Astrocyte (in vitro differentiated cells and primary cell): ENCODE measurements around the gene PPP2R2B. TPM values are rescaled to one million over a fixed set of nuclear protein-coding genes. Genes with fewer than 3 reads are reported as not detected.

Source experiments
- DNase-seq: peaks from one replicate; pipeline ENCODE4 v3.0.0-alpha.2; 2010; ENCODE audit warnings: low read depth
- FAIRE-seq: peaks from 2 replicates; lab custom pipeline; 2011; peaks lifted over from hg19 to GRCh38; lab: Jason Lieb, UNC
- H2AFZ ChIP-seq: 2 replicates; pipeline ENCODE4 v1.6.0; 2012; ENCODE audit warnings: low read depth, low read length, inconsistent platforms
- H3K27ac ChIP-seq: 2 replicates; pipeline ENCODE4 v1.5.1; 2011; ENCODE audit warnings: low read depth, low read length, inconsistent platforms
- H3K27me3 ChIP-seq: 2 replicates; pipeline ENCODE4 v1.6.0; 2011; ENCODE audit warnings: low read length, inconsistent platforms; ENCODE audit not compliant: insufficient read depth
- H3K36me3 ChIP-seq: 2 replicates; pipeline ENCODE4 v1.5.1; 2011; ENCODE audit warnings: low read length, inconsistent platforms; ENCODE audit not compliant: insufficient read depth
- H3K4me1 ChIP-seq: 2 replicates; pipeline ENCODE4 v1.5.1; 2011; ENCODE audit warnings: low read length, inconsistent platforms; ENCODE audit not compliant: insufficient read depth
- H3K4me2 ChIP-seq: 2 replicates; pipeline ENCODE4 v1.6.0; 2012; ENCODE audit warnings: low read length, inconsistent platforms
- H3K4me3 ChIP-seq: 2 replicates; pipeline ENCODE4 v1.5.1; 2011; ENCODE audit warnings: low read depth, mild to moderate bottlenecking, low read length, inconsistent platforms; ENCODE audit not compliant: insufficient read depth
- H3K79me2 ChIP-seq: 2 replicates; pipeline ENCODE4 v1.6.0; 2012; ENCODE audit warnings: mild to moderate bottlenecking, low read length, inconsistent platforms; ENCODE audit not compliant: insufficient read depth
- H3K9ac ChIP-seq: 2 replicates; pipeline ENCODE4 v1.6.0; 2012; ENCODE audit warnings: mild to moderate bottlenecking, low read length, inconsistent platforms
- H3K9me3 ChIP-seq: 2 replicates; pipeline ENCODE4 v1.5.1; 2012; ENCODE audit warnings: low read depth, mild to moderate bottlenecking, low read length, inconsistent platforms; ENCODE audit not compliant: insufficient read depth
- H4K20me1 ChIP-seq: 2 replicates; pipeline ENCODE4 v1.6.0; 2012; ENCODE audit warnings: low read length, inconsistent platforms; ENCODE audit not compliant: insufficient read depth
- H3K27ac Mint-ChIP-seq: one replicate; pipeline ENCODE4 v1.8.0; 2021; ENCODE audit warnings: mild to moderate bottlenecking, mixed read lengths; ENCODE audit not compliant: unreplicated experiment
- H3K27me3 Mint-ChIP-seq: one replicate; pipeline ENCODE4 v1.8.0; 2021; ENCODE audit warnings: low read depth, mixed read lengths; ENCODE audit not compliant: unreplicated experiment
- H3K36me3 Mint-ChIP-seq: one replicate; pipeline ENCODE4 v1.8.0; 2021; ENCODE audit warnings: low read depth, mixed read lengths; ENCODE audit not compliant: unreplicated experiment
- H3K4me1 Mint-ChIP-seq: one replicate; pipeline ENCODE4 v1.8.0; 2021; ENCODE audit warnings: low read depth, mixed read lengths; ENCODE audit not compliant: unreplicated experiment
- H3K4me3 Mint-ChIP-seq: one replicate; pipeline ENCODE4 v1.8.0; 2021; ENCODE audit warnings: mild to moderate bottlenecking, moderate library complexity, mixed read lengths; ENCODE audit not compliant: unreplicated experiment
- H3K9me3 Mint-ChIP-seq: one replicate; pipeline ENCODE4 v1.8.0; 2021; ENCODE audit warnings: mild to moderate bottlenecking, mixed read lengths; ENCODE audit not compliant: unreplicated experiment
- EZH2 ChIP-seq: IDR thresholded peaks from 2 replicates; pipeline ENCODE4 v1.6.1; 2012; ENCODE audit warnings: mild to moderate bottlenecking, low read length, inconsistent platforms; ENCODE audit not compliant: insufficient read depth
- total RNA-seq: library from RNA; stranded (reverse); gene quantifications from 2 replicates; pipeline ENCODE4 v1.2.1, GENCODE V29; 2021
- TF ChIP-seq, protein P1 (sequence below): IDR thresholded peaks from 2 replicates; pipeline ENCODE4 v1.5.1; 2011; ENCODE audit warnings: low read depth, mild to moderate bottlenecking, inconsistent platforms, low read length, moderate library complexity; ENCODE audit not compliant: insufficient read depth

Gene PPP2R2B
- total RNA-seq, 1 donor from 2014 or later: 5.2 TPM

DNA sequence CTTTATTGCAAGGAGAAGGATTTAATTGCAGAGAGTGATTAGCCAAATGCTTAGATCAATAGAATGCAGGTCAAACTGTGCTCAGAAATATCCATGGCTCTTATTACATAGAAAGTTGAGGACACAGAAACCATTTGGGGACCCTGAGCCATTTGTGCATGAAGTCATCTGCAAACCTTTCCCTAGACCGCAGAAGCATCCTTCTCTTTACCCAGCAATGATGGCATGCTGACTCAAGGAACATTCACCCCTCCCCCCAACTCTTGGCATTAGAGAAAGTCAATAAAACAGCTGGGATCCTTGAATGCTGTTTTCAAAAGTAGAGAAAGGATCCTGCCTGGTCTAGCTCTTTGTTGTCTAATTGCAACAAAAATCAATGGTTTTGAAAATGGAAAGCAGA, 73.5 kb downstream of the PPP2R2B start:
- peaks cover 6% of the 10 kb centered on the region for H3K4me1 Mint-ChIP-seq
- TF ChIP-seq EZH2: no peak
- TF ChIP-seq, protein P1, sequence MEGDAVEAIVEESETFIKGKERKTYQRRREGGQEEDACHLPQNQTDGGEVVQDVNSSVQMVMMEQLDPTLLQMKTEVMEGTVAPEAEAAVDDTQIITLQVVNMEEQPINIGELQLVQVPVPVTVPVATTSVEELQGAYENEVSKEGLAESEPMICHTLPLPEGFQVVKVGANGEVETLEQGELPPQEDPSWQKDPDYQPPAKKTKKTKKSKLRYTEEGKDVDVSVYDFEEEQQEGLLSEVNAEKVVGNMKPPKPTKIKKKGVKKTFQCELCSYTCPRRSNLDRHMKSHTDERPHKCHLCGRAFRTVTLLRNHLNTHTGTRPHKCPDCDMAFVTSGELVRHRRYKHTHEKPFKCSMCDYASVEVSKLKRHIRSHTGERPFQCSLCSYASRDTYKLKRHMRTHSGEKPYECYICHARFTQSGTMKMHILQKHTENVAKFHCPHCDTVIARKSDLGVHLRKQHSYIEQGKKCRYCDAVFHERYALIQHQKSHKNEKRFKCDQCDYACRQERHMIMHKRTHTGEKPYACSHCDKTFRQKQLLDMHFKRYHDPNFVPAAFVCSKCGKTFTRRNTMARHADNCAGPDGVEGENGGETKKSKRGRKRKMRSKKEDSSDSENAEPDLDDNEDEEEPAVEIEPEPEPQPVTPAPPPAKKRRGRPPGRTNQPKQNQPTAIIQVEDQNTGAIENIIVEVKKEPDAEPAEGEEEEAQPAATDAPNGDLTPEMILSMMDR: no peak

DNA sequence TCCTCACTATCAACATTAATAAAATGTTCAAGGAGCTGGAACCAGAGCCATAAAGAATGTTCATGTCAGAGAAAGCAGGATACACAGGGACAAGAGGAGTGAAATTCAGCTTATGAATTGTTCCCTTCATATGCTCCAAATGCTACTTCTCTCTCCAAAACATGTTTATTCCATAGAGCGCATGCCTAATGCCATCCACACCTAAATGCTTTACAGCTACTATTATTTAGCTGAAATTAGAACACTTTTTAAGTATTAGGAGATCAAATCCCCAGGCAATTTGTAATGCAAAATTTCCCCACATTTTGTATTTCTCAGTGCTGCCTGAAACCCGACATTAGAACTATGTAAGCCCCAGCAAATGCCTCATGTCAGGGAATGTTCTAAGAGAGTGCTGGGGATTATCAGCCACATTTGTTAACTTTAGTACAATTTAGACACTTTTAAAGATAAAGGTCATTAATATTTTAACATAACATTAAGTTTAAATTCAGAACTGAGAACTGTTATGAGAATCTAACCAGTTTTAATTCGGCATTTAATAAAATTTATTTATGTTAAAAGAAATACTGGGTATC, 75.5 kb downstream of the PPP2R2B start:
- DNase-seq (no peak), FAIRE-seq (no peak)
- Mint-ChIP-seq H3K4me1 (peaks cover 6% of the 10 kb centered on the region), H3K4me3 (no peak overlapping the region), H3K9me3 (no peaks in the 10 kb centered on the region), H3K36me3 (no peaks in the 10 kb centered on the region), H3K27me3 (no peaks in the 10 kb centered on the region), H3K27ac (no peak overlapping the region)
- no peaks in the 10 kb centered on the region for H3K27me3 ChIP-seq
- no peaks in the 10 kb centered on the region for H3K36me3 ChIP-seq
- H3K79me2 ChIP-seq: no peaks in the 10 kb centered on the region
- H3K9me3 ChIP-seq: no peaks in the 10 kb centered on the region
- H3K4me3 ChIP-seq: no peak overlapping the region
- H3K4me1 ChIP-seq: no peaks in the 10 kb centered on the region
- no peak overlapping the region for H3K27ac ChIP-seq
- no peak overlapping the region for H3K4me2 ChIP-seq
- H2AFZ ChIP-seq: no peak overlapping the region
- TF ChIP-seq, protein P1: no peak
- TF ChIP-seq EZH2: no peak
- H4K20me1 ChIP-seq: no peaks in the 10 kb centered on the region
- H3K9ac ChIP-seq: no peak overlapping the region

More for the DNA sequence above, 73.5 kb downstream of the PPP2R2B start:
- Mint-ChIP-seq H3K27me3 (no peaks in the 10 kb centered on the region), H3K9me3 (no peaks in the 10 kb centered on the region), H3K4me3 (no peak overlapping the region), H3K36me3 (no peaks in the 10 kb centered on the region), H3K27ac (no peak overlapping the region)
- Histone ChIP-seq H3K36me3 (no peaks in the 10 kb centered on the region), H3K27me3 (no peaks in the 10 kb centered on the region), H3K4me1 (no peaks in the 10 kb centered on the region), H4K20me1 (no peaks in the 10 kb centered on the region), H3K4me2 (peak overlapping the region; percentile 3), H3K9me3 (no peaks in the 10 kb centered on the region), H3K79me2 (no peaks in the 10 kb centered on the region), H3K27ac (no peak overlapping the region), H3K9ac (no peak overlapping the region), H2AFZ (no peak overlapping the region), H3K4me3 (no peak overlapping the region)
- FAIRE-seq (no peak), DNase-seq (peak; percentile 58)

- H3K4me3 ChIP-seq: no peak overlapping the region
- no peak overlapping the region for H3K4me2 ChIP-seq
- Mint-ChIP-seq H3K4me3 (no peak overlapping the region), H3K27me3 (no peaks in the 10 kb centered on the region), H3K27ac (no peak overlapping the region), H3K36me3 (no peaks in the 10 kb centered on the region), H3K9me3 (no peaks in the 10 kb centered on the region), H3K4me1 (no peaks in the 10 kb centered on the region)
- no peaks in the 10 kb centered on the region for H3K4me1 ChIP-seq
- H4K20me1 ChIP-seq: no peaks in the 10 kb centered on the region
- H3K27me3 ChIP-seq: no peaks in the 10 kb centered on the region
- no peaks in the 10 kb centered on the region for H3K79me2 ChIP-seq
- H3K9ac ChIP-seq: no peak overlapping the region
- FAIRE-seq: no peak
- peak; percentile 66 for DNase-seq
- no peak overlapping the region for H2AFZ ChIP-seq
- TF ChIP-seq, protein P1: no peak
- no peak for TF ChIP-seq EZH2
- H3K27ac ChIP-seq: no peak overlapping the region
- H3K36me3 ChIP-seq: no peaks in the 10 kb centered on the region
- H3K9me3 ChIP-seq: no peaks in the 10 kb centered on the region
These were observed 78.9 kb downstream of the PPP2R2B start for GRCh38 chr5:146799671-146800070.
